ENCODE data around the gene TRPV6.

DNA sequence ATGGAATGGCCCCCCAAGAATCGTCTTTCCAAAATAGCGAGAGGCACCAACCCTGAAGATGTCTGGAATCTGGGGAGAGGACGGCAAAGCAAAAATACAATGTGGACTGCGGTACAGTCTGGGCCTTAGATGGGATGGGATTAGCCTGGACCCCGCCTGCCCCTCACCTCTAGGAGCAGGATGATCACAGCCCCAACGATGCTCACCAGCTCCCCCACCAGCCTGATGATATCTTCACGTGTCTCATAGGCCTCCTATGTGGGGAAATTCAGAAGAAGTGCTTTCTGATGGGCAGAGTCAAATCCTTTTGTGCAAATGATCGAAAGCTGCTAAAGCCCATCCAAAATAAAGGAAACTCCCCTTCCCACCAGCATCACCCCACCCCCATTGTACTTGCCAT is 29.8 kb upstream of the TRPV6 start:
- TF ChIP-seq, protein P1, sequence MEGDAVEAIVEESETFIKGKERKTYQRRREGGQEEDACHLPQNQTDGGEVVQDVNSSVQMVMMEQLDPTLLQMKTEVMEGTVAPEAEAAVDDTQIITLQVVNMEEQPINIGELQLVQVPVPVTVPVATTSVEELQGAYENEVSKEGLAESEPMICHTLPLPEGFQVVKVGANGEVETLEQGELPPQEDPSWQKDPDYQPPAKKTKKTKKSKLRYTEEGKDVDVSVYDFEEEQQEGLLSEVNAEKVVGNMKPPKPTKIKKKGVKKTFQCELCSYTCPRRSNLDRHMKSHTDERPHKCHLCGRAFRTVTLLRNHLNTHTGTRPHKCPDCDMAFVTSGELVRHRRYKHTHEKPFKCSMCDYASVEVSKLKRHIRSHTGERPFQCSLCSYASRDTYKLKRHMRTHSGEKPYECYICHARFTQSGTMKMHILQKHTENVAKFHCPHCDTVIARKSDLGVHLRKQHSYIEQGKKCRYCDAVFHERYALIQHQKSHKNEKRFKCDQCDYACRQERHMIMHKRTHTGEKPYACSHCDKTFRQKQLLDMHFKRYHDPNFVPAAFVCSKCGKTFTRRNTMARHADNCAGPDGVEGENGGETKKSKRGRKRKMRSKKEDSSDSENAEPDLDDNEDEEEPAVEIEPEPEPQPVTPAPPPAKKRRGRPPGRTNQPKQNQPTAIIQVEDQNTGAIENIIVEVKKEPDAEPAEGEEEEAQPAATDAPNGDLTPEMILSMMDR (IDR thresholded peaks at IDR 0.05; ENCODE audit: insufficient read depth, low read length): no peak
- TF ChIP-seq POLR2AphosphoS5 (IDR thresholded peaks at IDR 0.05; ENCODE audit: low read depth) (no peak), SPI1 (IDR thresholded peaks at IDR 0.05; ENCODE audit: borderline replicate concordance, low read depth) (no peak), GABPA (IDR thresholded peaks at IDR 0.05; ENCODE audit: low read depth) (no peak)
- TF ChIP-seq, protein P2, sequence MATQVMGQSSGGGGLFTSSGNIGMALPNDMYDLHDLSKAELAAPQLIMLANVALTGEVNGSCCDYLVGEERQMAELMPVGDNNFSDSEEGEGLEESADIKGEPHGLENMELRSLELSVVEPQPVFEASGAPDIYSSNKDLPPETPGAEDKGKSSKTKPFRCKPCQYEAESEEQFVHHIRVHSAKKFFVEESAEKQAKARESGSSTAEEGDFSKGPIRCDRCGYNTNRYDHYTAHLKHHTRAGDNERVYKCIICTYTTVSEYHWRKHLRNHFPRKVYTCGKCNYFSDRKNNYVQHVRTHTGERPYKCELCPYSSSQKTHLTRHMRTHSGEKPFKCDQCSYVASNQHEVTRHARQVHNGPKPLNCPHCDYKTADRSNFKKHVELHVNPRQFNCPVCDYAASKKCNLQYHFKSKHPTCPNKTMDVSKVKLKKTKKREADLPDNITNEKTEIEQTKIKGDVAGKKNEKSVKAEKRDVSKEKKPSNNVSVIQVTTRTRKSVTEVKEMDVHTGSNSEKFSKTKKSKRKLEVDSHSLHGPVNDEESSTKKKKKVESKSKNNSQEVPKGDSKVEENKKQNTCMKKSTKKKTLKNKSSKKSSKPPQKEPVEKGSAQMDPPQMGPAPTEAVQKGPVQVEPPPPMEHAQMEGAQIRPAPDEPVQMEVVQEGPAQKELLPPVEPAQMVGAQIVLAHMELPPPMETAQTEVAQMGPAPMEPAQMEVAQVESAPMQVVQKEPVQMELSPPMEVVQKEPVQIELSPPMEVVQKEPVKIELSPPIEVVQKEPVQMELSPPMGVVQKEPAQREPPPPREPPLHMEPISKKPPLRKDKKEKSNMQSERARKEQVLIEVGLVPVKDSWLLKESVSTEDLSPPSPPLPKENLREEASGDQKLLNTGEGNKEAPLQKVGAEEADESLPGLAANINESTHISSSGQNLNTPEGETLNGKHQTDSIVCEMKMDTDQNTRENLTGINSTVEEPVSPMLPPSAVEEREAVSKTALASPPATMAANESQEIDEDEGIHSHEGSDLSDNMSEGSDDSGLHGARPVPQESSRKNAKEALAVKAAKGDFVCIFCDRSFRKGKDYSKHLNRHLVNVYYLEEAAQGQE (IDR thresholded peaks at IDR 0.05; ENCODE audit: insufficient replicate concordance, low read depth): no peak

All from HL-60 (cell line).